ENCODE measurements around the gene NOD1.

The NOD1 gene

DNA sequence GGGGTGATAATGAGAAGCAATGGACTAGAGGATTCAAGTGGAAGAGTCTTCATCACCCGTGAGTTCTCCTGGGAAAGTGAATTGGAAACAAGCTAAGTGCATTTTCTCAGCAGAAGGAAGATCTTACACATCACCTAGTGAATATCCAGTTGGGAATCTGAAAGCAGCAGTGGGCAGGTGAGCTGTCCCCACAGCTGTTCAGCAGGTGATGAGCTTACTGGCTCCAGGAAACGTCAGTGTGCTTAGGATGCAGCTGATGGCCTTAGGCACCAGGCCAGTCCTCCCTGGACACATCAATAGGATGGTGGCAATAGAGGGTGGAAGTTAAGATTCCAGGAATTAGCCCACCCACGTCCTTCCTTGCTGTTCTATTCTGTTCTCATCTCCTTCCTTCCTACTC, 66.7 kb downstream of the NOD1 start:
- H3K27ac ChIP-seq (replicated peaks) = peak overlapping the region; percentile 55
- no peak for DNase-seq (ENCODE audit: low read depth in 1 of 2, low spot score in 1 of 2)
- no peak overlapping the region for H3K4me3 ChIP-seq (replicated peaks; ENCODE audit: insufficient read depth, low read length)
- no peaks in the 10 kb centered on the region for H3K27me3 ChIP-seq (ENCODE audit: insufficient read depth, poor library complexity, severe bottlenecking)
- TF ChIP-seq SPI1 (IDR thresholded peaks at IDR 0.05; ENCODE audit: borderline replicate concordance, low read depth) (no peak), POLR2AphosphoS5 (IDR thresholded peaks at IDR 0.05; ENCODE audit: low read depth) (no peak), GABPA (IDR thresholded peaks at IDR 0.05; ENCODE audit: low read depth) (no peak)
- TF ChIP-seq, protein P1, sequence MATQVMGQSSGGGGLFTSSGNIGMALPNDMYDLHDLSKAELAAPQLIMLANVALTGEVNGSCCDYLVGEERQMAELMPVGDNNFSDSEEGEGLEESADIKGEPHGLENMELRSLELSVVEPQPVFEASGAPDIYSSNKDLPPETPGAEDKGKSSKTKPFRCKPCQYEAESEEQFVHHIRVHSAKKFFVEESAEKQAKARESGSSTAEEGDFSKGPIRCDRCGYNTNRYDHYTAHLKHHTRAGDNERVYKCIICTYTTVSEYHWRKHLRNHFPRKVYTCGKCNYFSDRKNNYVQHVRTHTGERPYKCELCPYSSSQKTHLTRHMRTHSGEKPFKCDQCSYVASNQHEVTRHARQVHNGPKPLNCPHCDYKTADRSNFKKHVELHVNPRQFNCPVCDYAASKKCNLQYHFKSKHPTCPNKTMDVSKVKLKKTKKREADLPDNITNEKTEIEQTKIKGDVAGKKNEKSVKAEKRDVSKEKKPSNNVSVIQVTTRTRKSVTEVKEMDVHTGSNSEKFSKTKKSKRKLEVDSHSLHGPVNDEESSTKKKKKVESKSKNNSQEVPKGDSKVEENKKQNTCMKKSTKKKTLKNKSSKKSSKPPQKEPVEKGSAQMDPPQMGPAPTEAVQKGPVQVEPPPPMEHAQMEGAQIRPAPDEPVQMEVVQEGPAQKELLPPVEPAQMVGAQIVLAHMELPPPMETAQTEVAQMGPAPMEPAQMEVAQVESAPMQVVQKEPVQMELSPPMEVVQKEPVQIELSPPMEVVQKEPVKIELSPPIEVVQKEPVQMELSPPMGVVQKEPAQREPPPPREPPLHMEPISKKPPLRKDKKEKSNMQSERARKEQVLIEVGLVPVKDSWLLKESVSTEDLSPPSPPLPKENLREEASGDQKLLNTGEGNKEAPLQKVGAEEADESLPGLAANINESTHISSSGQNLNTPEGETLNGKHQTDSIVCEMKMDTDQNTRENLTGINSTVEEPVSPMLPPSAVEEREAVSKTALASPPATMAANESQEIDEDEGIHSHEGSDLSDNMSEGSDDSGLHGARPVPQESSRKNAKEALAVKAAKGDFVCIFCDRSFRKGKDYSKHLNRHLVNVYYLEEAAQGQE (IDR thresholded peaks at IDR 0.05; ENCODE audit: insufficient replicate concordance, low read depth) = no peak
- TF ChIP-seq, protein P2, sequence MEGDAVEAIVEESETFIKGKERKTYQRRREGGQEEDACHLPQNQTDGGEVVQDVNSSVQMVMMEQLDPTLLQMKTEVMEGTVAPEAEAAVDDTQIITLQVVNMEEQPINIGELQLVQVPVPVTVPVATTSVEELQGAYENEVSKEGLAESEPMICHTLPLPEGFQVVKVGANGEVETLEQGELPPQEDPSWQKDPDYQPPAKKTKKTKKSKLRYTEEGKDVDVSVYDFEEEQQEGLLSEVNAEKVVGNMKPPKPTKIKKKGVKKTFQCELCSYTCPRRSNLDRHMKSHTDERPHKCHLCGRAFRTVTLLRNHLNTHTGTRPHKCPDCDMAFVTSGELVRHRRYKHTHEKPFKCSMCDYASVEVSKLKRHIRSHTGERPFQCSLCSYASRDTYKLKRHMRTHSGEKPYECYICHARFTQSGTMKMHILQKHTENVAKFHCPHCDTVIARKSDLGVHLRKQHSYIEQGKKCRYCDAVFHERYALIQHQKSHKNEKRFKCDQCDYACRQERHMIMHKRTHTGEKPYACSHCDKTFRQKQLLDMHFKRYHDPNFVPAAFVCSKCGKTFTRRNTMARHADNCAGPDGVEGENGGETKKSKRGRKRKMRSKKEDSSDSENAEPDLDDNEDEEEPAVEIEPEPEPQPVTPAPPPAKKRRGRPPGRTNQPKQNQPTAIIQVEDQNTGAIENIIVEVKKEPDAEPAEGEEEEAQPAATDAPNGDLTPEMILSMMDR (IDR thresholded peaks at IDR 0.05; ENCODE audit: insufficient read depth, low read length) = no peak

DNA sequence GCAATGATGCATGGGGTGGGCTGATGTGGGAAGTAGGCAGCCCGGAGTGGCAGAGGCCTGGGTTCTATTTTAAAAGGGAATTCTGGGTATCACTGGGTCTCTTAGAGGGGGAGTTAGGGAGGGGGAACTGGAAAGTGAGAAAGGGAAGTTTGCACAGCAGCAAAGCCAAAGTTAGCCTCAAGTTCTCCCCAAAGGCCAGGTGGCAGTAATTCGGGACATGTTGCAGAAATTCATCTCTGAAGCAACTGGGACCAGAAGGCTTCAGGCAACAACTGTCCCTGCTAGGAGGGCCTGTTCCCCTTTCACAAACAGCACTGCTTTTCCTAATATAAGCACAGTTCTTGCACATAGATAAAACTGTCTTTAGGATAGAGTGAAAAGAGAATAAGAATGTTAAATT, 67.4 kb downstream of the NOD1 start:
- peak in 1 of 2 experiments; percentile 84 for DNase-seq (ENCODE audit: low read depth in 1 of 2, low spot score in 1 of 2)
- TF ChIP-seq, protein P2 (IDR thresholded peaks at IDR 0.05; ENCODE audit: insufficient read depth, low read length) = no peak
- TF ChIP-seq POLR2AphosphoS5 (IDR thresholded peaks at IDR 0.05; ENCODE audit: low read depth) (peak; percentile 63; the same call in 1 of the 2 replicates), SPI1 (IDR thresholded peaks at IDR 0.05; ENCODE audit: borderline replicate concordance, low read depth) (peak; percentile 71; the same call in 1 of the 2 replicates), GABPA (IDR thresholded peaks at IDR 0.05; ENCODE audit: low read depth) (no peak)
- TF ChIP-seq, protein P1 (IDR thresholded peaks at IDR 0.05; ENCODE audit: insufficient replicate concordance, low read depth) = no peak
- no peaks in the 10 kb centered on the region for H3K27me3 ChIP-seq (ENCODE audit: insufficient read depth, poor library complexity, severe bottlenecking)
- H3K4me3 ChIP-seq (replicated peaks; ENCODE audit: insufficient read depth, low read length) = no peak overlapping the region
- H3K27ac ChIP-seq (replicated peaks) = peak overlapping the region; percentile 55

DNA sequence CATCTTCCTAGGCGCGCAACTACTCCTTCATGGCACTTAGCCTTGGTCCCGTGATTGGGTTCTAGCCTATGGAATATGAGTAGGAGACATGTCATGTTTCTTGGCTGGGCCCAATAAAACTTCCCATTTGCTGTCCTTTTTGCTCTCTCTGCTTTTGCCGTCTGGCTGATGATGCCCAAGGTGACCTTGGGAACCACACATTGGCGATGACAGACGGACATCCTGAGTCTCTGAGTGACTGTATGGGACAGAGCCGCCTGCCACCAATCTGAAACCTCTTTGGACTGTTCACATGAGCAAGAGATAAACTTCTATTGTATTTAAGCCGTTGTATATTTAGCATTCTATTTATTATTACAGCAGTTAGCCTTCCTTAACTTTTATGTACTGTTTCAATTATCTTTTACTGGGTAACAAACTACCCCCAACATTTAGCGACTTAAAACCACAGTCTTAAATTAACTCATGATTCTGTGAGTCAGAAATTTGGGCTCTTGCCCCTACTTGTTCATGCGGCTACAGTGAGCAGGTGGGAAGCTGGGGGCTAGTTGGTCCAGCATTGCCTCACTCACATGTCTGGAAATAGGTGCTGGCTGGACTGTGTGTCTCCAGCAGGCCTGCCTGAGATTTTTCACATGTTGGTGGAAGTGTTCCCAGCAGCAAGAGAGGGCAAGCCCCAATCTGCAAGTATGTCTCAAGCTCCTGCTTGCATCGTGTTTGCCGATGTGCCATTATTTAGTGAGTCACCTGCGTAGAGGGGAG, 71.7 kb downstream of the NOD1 start:
- Histone ChIP-seq H3K27me3 (ENCODE audit: insufficient read depth, poor library complexity, severe bottlenecking) (no peaks in the 10 kb centered on the region), H3K4me3 (replicated peaks; ENCODE audit: insufficient read depth, low read length) (no peak overlapping the region), H3K27ac (replicated peaks) (no peak overlapping the region)
- no peak for DNase-seq (ENCODE audit: low read depth in 1 of 2, low spot score in 1 of 2)
- TF ChIP-seq, protein P1 (IDR thresholded peaks at IDR 0.05; ENCODE audit: insufficient replicate concordance, low read depth) = no peak
- TF ChIP-seq, protein P2 (IDR thresholded peaks at IDR 0.05; ENCODE audit: insufficient read depth, low read length) = no peak
- TF ChIP-seq POLR2AphosphoS5 (IDR thresholded peaks at IDR 0.05; ENCODE audit: low read depth) (no peak), GABPA (IDR thresholded peaks at IDR 0.05; ENCODE audit: low read depth) (no peak), SPI1 (IDR thresholded peaks at IDR 0.05; ENCODE audit: borderline replicate concordance, low read depth) (no peak)
